Hematopoietic multipotent progenitor cell treated with erythropoietin and hydrocortisone succinate and interleukin-3 and kit ligand, for 4 days (in vitro differentiated cells): Measurements from ENCODE around the gene RPSA.
A peak's percentile ranks its signal among the peaks of the same experiment; 100 is the strongest.
"Not testable (repeated sequence)": the region's sequence is repeated elsewhere in the genome, so short reads cannot be mapped to it uniquely, and the experiment has no call there.

Experiments
- DNase-seq: peaks from one replicate; pipeline ENCODE4 v3.0.0-alpha.2; 2015

Gene RPSA

DNA sequence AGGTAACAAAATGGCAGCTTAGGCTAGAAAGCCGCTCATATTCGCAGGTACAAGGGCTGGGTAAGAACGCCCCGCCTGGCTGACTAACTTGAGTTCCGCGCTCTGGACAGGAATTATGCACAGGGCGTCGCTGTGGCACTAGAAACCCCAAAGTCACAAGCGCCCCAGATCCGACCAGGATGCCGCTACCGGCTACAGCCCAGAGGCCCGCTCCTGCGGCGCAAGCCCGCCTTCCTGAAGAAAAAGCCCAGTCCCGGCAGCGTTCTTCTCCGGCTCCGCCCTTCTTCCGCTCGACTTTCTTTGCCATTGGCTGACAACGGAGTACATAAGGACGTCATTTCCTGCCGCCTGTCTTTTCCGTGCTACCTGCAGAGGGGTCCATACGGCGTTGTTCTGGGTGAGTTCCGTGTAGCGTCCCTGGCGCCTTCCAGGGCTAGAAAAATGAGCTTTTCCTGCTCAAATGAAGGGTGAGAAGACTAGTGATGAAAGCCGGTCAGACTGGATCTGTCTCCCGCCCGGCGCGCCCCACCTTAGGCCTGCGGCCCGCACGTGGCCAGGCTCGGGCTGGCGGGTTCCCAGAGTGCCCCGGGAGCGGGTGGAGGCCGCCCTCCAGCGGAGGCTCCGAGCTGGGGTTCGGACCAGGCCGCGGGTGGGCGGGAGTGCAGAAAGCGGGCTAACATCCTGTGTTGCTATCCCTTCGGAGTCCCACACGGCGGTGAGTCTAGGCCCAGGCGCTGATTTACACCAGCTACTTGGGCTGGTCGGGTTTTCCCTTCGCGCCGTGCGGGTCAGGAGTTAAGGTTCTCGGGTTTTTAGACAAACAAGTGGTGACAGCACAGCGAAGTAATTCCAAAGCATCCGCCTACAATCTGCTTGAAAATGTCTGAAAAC lies at the start of gene RPSA:
Gene RPSA, plus strand, starts transcription at position 353 of the 891 bp plus-strand sequence. CDS start 934 bp downstream, outside the sequence.
- DNase-seq: peak; percentile 100

- DNase-seq: peak; percentile 67
These were observed 48.2 kb upstream of the RPSA start for GRCh38 chr3:39358333-39358732.

GRCh38 chr3:39361252-39361927 lies 45.1 kb upstream of the RPSA start:
- DNase-seq: peak; percentile 88

DNA sequence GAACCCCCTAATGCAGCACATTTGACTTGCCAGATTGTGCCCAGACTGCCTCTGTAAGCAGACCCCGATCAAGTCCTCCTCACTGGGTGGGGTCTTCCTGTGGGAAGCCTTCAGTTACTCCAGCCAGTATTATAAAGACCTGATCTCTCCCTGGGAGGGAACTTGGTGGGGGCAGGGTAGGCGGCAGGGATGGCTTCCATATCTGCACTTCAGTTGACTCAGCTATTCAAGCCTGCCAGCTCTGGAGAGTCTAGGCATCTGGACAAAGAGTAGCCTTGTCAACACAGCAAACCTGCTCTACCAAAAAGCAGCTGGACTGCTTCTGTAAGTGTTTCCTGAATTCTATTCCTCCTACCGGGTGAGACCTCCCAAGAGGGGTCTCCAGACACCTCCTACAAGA lies 44.3 kb upstream of the RPSA start:
- no peak for DNase-seq

- DNase-seq: no peak
These were observed 43.7 kb upstream of the RPSA start for GRCh38 chr3:39362812-39363211.

GRCh38 chr3:39370450-39370849 lies 36.1 kb upstream of the RPSA start:
- not testable (repeated sequence) for DNase-seq

- no peak for DNase-seq
These were observed 33.7 kb upstream of the RPSA start for GRCh38 chr3:39372833-39373232.

- DNase-seq: no peak
These were observed 29.4 kb upstream of the RPSA start for GRCh38 chr3:39376959-39377634.

GRCh38 chr3:39378088-39378487 lies 28.4 kb upstream of the RPSA start:
- DNase-seq: peak; percentile 81

GRCh38 chr3:39378957-39379777 lies 27.4 kb upstream of the RPSA start:
- no peak for DNase-seq

GRCh38 chr3:39379778-39380155 lies 26.8 kb upstream of the RPSA start:
- peak; percentile 45 for DNase-seq

DNA sequence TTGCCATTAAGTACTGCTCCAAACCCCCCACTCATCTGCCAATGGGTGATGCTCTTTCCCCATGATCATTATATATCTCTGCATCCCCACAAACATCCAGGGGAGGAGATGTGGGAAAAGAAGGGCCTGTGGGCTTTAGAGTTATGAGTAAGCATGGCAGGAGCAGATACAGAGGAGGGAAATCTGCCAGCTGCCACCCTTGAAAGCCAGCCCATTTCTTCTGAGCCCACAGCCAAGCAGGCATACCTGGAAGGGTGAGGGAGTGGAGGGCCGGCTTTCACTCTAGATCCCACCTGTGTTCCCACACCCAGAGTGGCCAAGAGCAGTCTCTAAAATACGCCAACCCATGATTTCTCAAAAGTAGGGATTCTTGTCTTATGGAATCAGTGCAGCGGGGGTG lies 25.1 kb upstream of the RPSA start:
- DNase-seq: no peak

- peak; percentile 96 for DNase-seq
These were observed 23.3 kb upstream of the RPSA start, which contains the start of gene SLC25A38 for GRCh38 chr3:39383045-39383880. Gene SLC25A38 (plus strand): TSS chr3:39383370. CDS start chr3:39383725, 355 bp downstream.

DNA sequence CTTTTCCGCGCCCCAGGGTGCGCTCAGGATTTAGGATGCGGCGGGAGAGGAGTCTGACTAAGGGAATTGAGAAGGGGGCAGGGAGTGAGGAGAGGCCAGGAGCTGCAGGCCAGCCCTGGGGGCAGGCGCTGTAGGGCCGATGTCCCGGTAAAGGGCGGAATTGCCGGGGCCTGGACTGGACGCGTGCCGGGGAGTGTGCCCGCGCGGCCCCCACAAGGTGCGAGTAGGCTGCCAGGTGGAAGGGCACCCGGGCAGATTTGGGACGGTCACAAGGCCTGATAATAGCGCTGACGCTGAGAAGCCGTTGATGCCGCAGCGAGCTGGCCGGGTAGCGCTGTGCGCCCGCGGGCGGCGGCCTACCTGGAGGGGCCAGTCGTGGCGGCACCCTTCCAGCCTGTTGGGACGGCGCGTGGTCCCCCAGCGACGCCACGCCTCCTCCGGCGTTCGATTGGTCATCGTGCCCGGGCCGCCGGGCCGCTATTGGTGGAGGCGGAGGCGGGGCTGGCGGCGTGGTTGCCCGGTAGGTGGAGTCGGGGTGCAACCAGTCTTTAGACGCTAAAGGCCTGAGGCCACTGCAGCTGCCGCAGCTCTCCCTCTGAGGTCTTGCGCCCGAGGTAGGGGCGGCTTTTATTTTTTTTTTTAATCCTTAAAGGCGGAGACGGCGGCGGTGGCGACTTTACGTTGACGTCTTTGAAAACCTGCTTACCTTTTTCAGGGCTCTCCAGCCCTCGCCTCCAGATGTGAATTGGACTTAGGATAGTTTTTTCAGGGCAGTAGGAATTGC lies 22.4 kb upstream of the RPSA start:
- DNase-seq: peak; percentile 99

DNA sequence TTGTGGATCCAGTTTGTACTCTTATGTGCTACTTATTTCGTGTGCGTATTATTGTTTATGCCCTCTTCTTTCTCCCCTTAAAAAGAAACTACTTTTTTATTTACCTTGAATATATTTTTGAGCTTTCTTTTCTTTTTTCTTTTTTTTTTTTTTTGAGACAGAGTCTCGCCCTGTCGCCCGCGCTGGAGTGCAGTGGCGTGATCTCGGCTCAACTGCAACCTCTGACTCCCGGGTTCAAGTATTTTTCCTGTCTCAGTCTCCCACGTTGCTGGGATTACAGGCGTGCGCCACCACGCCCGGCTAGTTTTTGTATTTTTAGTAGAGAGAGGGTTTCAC lies 21.9 kb upstream of the RPSA start:
- DNase-seq: no peak

- no peak for DNase-seq
These were observed 20.9 kb upstream of the RPSA start for GRCh38 chr3:39385456-39386090.

DNA sequence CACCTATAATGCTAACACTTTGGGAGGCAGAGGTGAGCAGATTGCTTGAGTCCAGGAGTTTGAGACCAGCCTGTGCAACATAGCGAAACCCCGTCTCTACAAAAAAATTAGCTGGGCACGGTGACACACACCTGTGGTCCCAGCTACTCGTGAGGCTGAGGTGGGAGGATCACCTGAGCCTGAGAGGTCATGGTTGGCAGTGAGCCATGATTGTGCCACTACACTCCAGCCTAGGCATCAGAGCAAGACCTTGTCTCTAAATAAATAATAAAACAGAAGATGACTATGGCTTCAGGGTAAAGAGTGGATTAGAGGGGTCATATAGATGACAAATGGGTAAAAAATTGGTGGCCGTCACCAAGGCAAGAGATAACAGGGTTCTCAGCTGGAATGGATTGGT lies 20.2 kb upstream of the RPSA start:
- DNase-seq: no peak

GRCh38 chr3:39387411-39387975 lies 19.0 kb upstream of the RPSA start:
- DNase-seq: peak; percentile 95

GRCh38 chr3:39388153-39388552 lies 18.4 kb upstream of the RPSA start:
- DNase-seq: no peak

DNA sequence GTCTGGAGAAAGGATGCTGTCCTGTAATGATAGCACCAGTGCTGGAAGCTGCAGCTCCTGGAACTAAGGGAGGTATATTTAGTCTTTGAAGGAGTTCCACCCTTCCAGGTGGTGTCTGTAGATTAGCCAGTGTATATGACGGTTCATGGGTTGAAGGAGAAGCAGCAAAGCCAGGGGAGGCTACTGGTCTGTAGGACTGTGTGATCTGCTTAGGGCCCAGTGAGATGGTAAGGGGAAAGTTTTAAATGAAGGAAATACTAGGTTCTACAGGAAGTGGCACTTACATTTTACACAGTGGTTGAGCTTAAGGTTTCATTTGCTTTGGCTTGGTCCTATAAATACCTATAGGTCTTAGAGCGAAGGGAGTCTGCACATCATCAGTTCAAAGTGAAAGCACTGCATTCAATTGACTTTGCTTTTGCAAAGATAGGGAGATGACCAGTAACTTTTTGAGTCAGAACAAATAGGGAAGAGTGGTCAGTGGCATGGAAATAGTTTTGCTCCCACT lies 17.7 kb upstream of the RPSA start:
- peak; percentile 91 for DNase-seq
